Cerebellar nuclear complex (tissue), 1 donor: Measurements from ENCODE around the gene NAV1.
"Not testable (repeated sequence)": the region's sequence is repeated elsewhere in the genome, so short reads cannot be mapped to it uniquely, and the experiment has no call there.

Experiments
- DNase-seq, 2 experiments: peaks; one replicate each; lab custom pipeline; 2025; lab: John Stamatoyannopoulos, UW

NAV1 gene, protein sequence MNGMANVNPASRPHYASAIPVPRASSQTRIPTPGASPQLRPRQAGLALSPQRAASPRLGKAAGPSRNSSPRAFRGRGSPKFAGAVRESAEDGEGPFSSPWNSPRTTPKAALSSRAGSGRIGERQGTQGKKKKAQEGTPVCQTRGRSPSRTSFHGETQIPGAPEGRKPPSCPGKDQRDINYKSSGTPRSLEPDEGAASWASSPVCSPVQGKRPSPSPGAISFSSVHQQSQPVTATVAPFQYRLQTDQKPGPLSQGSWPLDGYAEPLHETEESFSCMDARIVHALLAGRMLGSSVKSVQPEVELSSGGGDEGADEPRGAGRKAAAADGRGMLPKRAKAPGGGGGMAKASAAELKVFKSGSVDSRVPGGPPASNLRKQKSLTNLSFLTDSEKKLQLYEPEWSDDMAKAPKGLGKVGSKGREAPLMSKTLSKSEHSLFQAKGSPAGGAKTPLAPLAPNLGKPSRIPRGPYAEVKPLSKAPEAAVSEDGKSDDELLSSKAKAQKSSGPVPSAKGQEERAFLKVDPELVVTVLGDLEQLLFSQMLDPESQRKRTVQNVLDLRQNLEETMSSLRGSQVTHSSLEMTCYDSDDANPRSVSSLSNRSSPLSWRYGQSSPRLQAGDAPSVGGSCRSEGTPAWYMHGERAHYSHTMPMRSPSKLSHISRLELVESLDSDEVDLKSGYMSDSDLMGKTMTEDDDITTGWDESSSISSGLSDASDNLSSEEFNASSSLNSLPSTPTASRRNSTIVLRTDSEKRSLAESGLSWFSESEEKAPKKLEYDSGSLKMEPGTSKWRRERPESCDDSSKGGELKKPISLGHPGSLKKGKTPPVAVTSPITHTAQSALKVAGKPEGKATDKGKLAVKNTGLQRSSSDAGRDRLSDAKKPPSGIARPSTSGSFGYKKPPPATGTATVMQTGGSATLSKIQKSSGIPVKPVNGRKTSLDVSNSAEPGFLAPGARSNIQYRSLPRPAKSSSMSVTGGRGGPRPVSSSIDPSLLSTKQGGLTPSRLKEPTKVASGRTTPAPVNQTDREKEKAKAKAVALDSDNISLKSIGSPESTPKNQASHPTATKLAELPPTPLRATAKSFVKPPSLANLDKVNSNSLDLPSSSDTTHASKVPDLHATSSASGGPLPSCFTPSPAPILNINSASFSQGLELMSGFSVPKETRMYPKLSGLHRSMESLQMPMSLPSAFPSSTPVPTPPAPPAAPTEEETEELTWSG (N-terminal part only)

DNA sequence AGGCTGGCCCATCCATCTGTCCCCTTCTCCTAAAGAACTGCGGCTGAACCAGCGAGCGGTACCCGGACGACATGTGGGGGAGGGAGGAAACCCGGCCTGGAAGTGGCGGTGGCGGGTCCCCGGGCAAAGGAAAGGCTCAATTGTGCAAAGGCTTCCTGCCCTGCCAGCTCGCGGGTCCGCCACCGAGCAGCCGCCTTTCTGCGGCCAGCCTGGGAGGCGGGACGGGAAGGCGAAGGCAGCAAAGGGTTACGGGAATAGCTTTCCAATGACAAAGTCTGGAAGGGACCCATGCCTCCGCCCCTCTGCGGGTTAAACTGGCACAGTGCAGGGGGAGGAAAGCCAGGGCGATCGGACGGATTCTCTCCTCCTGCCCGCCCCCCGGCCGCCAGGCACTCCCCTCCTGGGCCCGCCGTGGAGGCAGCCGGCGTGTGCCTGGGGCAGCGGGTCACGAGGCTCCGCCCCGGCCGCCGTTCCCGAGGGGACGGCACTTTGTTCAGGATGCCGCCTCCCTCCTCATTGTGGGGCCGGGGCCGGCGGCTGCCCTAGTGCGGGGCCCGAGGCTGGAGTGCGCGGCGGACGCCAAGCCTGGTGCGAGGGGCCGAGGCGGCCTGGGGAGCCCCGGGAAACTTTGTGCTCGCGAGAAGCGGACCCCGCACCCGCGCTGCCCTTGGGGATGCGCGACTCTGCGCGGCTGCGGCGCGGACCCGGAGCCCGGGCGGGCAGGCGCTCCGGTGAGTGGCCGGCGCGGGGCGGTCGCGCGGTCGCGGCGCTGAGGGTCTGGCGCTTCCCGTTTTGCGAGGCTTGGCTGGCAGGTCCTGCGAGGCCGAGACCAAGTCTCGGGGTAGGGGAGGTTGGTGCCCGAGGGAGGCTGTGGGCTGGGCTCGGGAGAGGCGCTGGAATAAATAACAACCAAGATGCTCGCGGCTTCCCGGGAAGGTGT is at the start of gene NAV1:
Gene NAV1, plus strand, starts transcription at position 516 of the 940 bp plus-strand sequence. CDS start 83,758 bp downstream, outside the sequence.
- no peak for DNase-seq

DNA sequence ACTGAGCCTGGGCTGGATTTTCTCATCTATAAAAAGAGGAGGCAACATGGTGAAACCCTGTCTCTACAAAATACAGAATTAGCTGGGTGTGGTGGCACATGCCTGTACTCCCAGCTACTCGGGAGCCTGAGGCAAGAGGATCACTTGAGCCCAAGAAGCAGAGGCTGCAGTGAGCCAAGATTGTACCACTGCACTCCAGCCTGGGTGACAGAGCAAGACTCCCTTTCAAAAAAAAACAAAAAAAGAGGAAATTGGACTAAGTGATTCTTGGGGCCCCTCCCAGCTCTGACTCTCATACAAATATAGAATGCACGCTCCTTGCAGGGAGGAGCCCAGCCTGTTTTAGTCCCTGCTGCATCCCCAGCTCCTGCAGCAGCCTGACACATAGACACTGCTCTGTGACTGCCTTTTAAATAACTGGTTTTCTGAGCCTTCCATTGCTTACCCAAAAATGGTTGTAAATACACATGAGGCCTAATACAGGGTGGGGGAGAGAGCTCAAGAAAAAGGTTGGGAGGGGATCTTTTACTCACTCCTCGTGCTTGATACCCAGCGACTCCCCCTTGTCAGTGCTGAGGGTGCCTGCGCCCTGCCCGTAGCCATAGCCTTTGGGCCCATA is 49.2 kb upstream of the NAV1 start:
- DNase-seq: no peak

DNA sequence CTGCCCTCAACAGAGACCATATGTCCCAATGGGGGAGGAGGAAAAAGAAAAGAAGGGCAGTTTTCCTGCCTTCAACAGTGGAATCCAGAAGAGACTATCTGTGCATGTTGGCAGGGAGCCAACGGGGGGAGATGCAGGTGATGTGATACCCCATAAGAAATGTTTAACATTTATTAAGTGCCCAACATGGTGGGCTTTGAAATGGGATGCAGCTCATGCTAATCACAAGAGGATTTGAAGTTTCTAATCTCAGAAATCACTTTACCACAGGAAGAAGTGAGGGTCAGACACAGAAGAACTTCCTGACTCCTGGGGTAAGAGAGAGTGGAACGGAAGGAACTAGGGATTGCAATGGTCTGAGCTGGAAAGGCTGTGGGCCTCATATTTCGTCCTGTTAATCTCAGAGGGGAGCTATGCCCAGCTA is 48.2 kb upstream of the NAV1 start:
- no peak for DNase-seq

DNA sequence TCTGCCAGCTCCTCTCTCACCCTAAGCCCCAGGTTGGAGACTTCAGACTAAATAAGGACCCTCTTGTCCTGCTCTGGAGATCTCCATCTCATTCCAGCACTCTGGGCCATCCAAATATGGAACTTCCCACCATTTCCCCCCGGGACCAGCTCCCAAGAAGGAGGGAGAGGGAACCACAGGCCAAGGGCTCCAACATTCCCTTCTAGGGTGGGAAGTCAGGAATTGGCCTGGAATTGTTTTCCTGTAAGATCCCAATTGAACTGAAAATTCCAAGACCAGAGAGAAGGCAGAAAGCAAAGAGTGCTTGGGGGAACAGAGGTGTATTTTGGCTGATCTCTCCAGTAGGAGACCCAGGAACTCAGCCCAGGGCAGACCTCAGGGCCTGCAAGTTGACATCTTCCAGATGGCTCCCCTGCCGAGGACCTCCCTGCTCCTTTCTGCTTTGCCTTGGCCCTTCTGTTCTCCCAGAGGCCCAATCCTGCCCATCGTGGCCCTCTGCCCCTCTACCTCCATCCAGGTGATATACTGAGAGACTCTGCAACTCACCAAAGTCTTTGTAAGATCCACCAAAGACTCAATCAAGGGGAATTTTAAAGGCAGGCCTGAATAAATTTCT is 46.9 kb upstream of the NAV1 start:
- no peak for DNase-seq

DNA sequence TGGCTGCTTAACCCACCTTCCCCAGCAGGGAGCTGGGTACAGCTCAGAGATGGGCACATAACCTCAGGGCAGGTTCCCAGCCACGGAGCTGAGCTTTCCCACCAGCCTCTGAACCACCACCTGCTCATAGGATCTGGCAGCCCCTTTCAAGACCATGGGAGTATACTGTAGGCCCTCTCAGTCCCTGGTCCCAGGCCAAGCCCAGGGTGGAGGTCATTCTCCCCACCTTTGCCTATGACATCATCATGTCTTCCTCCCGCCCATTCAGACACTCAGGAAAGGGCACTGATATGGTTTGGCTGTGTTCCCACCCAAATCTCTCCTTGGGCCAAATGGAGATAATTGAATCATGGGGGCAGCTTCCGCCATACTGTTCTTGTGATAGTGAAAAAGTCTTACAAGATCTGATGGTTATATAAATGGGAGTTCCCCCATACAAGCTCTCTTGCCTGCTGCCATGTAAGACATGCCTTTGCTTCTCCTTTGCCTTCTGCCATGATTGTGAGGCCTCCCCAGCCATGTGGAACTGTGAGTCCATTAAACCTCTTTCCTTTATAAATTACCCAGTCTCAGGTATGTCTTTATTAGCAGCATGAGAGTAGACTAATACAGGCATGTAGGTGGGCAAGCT is 45.8 kb upstream of the NAV1 start:
- DNase-seq: not testable (repeated sequence)

DNA sequence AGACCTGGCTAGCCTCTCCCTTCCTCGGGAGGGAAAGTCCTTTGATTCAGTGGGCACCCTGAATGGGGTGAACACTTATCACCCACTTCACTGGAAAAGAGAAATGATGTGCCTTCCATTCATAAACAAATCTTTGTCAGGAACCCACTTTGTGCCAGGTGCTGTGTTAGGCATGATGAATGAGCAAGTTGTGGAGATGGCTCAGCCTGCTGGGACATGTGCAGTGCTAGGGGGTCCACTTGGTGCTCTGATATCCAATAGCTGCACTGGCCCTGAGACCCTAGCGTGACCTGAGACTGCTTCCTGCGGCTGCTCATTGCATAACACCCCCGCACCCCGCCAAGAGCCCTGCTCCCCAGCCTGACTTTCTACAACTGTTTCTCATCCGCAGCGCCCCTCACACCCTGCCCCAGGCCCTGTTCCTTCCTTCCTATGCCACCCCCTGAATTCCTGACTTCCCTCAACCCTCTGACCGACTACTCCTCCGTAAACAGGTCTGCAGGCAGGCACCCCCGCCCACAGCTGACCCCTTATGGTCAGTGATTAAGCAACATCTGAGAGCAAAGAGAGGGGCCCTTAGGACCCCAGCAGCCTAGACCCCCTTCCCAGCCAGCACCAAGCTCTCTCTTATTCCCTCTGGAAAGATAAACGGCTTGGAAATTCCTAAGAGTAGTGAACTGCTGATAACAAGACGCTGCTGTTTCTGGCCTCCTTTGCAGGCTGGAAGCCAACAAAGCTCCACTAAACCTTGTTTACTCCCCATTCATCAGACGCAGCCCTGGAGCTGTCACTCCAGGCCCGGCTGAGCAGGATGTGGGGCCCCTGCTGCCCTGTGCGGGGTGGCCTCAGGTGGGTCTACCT is 44.9 kb upstream of the NAV1 start:
- no peak for DNase-seq

DNA sequence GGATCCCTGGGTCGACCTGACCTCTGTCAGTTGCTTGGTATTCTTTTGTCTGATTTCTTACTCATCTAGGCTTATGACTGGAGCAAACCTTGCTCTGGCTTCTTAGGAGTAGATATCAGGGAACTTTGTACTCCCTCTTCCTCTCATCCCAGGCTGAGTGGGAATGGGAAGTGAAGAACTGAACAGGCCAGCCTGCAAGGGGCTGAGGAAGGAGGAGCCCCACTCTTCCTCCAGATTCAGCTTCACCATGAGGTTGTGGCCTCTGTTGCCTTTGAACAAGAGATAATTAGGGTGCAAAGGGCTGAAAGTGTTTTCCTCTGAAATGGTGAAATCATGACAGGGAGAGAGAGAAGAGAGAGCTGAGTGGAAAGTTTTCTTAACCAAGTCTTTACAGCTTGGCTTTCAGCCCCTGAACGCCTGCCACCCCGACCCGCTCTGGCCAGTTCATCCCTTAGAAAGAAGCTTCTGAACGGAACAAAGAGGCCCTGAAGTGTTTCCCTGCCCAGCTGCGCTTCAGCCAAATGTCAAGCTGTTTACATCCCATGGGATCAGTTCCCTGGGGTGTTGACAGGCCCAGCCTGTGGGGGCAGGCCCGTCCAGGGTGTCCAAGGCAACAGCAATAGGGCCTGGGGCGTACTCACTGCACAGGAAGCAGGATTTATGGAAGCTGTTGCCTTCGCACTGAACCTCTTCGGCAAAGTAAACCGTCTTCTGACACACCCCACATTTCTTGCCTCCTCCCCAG is 43.2 kb upstream of the NAV1 start:
- no peak for DNase-seq

DNA sequence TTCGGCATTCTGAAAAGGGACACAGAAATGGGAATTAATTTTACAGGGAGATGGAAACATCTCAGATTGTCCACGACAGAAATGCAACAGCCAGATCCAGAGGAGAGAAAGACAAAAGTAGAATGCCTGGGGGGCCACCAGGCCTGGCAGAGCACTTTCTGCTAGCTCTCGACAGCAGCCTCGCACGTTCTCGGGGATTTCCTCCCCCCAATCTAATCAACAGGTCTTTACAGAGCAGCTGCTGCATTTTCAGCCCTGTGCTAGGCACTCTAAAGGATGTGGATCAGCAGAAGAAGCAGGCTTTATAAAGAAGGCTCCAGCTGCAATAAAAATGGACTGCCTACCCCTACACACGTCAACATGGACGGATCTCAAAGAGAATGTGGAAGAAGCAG is 42.6 kb upstream of the NAV1 start:
- no peak for DNase-seq

DNA sequence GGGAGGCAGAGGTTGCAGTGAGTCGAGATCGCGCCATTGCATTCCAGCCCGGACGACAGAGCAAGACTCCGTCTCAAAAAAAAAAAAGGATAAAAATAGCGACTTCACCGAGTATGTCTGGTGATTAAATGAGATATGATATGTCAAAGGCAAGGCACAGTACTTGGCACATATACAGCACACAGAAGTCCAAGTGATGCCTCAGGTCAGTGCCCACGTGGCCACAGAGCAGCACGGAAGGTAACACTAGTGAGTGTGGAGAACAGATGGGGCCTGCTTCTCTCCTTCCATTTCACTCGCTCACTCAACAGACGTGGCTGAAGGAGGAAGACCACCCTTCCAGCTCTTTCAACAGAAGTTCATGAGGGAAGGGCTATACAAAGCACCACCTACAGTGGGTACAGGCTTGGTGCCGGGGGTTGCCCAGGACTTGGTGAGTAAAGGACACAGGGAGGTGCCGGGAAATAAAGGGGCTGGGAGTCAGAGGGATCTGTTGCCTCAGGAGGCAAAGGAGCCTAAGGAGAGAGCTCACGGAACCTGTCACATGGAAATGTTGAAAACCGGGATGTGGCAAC is 40.9 kb upstream of the NAV1 start:
- DNase-seq: no peak

DNA sequence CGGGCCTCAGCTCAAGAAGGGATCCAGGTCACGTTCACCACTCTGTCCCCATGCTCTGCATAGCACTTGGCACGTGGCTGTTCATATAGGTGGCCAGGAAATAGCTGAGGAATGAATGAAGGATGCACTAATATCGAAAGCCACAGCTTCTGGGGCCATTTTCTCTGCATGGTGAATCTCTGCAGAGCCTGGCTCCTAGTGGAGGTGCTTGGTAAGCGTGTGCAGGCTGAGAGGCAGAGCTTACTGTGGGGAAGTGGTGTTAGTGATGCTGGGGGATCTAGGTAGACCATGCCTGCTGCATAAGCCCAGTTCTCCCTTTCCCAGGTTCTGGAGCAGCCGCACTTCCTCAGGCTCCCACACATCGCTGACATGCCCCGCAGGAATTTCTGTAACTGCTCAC is 40.3 kb upstream of the NAV1 start:
- DNase-seq: no peak

DNA sequence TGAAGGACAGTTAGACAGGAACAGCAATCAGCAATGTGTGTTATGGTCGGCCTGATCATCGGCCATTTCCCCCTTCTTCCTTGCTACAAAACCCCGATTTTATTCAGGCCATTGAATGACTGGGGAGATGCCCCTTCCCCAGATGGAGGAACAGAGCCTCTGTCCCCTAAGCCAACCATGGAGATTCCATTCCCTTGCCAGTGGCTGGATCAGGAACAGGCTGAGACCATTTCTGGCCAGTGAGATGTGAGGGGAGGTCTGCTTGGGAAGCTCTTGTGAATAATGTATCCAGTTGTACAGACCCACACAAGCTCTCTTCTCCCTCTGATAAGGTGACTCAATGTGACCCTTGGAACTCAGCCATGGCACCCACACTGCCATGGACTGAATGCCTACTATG is 39.7 kb upstream of the NAV1 start:
- no peak for DNase-seq

DNA sequence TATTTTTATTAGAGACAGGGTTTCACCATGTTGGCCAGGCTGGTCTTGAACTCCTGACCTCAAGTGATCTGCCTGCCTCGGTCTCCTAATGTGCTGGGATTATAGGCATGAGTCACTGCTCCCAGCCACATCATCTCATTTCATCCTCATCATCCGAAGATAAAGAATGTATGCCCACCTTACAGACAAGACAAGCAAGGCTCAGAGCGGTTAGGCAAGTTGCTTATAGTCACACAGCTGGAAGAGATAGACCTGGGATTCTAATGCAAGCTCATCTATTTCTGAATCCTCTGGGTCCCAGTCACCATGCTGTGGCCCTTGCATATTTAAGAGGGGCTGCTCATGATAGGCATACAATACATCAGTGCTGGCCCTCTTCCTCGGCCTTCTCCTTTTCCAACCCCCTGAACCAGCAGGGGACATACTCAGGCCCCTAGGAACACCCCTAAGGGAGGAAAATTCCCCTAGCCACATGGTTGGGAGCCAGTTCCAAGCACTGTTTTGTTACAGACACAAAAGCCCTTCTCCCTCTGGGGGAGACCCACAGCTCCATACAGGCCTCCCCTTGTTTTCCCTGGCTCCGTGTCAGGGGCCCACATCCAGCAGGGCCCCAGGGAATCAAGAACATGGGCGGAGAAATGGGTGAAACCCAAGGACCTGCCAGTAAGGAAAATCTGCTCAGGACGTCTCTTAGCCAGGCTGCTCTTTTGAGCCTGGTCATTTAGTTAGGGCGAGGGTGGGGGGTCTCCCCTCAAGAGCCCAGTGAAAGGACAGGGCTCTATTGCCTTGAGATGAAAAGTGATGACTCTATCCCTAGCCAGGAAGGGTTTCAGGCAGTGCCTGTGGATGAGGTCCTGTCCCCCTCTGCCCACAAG is 38.9 kb upstream of the NAV1 start:
- no peak for DNase-seq

DNA sequence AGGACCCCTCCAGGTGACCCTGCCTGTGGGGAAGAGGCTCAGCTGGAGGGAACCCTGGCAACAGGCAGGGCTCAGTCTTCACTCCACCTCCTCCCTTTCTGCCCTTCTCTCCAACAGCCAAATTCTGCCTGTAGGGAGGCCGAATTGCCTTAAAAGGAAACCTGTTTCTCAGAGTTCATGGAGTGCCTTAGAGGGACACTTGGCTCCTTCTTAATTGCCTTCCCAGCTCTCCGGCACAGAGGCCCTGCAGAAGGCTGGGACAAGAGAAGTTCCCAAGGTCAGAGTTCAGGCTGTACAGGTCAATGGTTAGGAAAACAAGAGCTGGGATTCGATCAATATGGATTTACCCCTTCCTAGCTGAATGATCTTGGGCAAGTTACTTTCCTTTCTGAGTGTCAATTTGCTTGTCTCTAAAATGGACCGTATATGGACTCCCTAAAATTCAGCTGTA is 38.2 kb upstream of the NAV1 start:
- no peak for DNase-seq

DNA sequence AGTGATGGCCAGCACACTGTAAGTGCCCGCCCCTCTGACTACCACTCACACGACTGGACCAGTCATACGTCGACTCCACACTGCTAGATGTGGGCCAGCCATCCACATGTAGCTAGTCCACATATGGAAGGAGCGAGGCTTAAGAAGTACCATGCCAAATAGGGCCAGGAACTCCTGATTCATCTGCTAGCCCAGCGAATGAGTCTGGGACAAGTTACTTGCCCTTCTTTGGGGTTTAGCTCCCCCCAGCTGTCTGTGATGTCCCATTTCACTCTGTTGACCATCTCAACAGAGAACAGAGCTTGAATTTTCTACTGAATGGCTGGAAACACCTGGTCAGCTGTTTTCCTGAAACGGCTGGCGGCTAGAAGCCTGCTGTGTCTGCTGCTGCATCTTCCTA is 37.8 kb upstream of the NAV1 start:
- no peak for DNase-seq

DNA sequence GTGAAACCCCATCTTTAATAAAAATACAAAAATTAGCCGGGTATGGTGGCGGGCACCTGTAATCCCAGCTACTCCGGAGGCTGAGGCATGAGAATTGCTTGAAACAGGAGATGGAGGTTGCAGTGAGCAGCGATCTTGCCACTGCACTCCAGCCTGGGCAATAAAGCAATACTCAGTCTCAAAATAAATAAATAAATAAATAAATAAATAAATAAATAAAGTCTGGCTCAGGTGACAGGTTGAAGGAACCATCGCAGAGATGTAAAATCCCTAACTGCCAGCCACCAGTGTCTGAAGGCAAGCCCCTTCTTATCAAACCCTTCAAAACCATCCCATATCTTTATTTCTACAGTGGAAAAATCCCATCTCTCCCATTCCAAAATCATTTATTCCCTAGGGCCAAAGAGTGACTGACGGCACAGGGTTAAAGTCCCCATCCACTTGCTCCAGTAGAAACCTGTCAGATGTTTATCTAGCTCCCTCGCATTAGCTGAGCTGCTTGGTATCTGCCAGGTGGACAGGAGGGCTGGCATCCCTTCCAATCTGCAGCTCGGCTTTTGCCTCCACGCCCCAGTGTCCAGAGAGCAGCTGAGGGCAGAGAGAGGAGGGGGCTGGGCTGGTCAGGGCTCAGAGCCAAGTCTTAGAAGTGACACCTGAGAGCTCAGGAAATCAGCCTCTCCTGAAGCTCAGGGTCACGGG is 37.0 kb upstream of the NAV1 start:
- no peak for DNase-seq

DNA sequence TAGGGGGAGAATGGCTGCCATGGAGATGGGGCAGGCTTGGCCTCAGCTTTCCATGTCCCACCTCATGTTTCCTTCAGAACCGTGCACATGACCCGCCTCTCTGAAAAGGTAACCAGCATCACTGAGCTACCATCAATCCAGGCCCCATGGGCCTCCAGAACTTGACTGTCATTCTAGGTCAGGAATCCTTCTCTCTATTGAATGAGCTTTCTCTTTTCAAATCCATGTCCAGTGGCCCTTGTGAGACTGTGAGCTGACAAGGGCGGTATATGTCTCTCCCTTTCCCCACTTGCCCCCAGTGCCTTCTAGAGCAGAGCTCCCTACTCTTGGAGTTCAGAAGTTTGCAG is 36.4 kb upstream of the NAV1 start:
- no peak for DNase-seq
